Measurements from ENCODE around the gene PMIS2. TPM values are rescaled to one million over a fixed set of nuclear protein-coding genes. Genes with fewer than 3 reads are reported as not detected.
A peak's percentile ranks its signal among the peaks of the same experiment; 100 is the strongest.

Gene PMIS2
- total RNA-seq, 4 donors from 2014 or later, result not detected

- H3K4me3 ChIP-seq, result peak overlapping the region in 1 of 2 donors; percentile 82
- peaks cover 0 to 23% of the 10 kb centered on the region in 2 donors for H3K36me3 ChIP-seq
- no peaks in the 10 kb centered on the region for H3K27me3 ChIP-seq
- no peak overlapping the region for H3K27ac ChIP-seq
- ATAC-seq, result no peak
- H3K4me1 ChIP-seq, result peaks cover 0 to 44% (median 15%) of the 10 kb centered on the region in 3 donors
- H3K9me3 ChIP-seq, result no peaks in the 10 kb centered on the region
- WGBS, 2 donors (ENCODE audit: low coverage in 1 of 2), result 82% methylated on average over 1 of the region's 8 CpGs; no CpG with 5 or more reads in 1 of the 2 donors
- TF ChIP-seq POLR2A (IDR thresholded peaks at IDR 0.05) (no peak), EP300 (IDR thresholded peaks at IDR 0.05) (no peak), CTCF (IDR thresholded peaks at IDR 0.05) (no peak), POLR2AphosphoS5 (IDR thresholded peaks at IDR 0.05) (no peak)
Measured at GRCh38 chr19:35546532-35546931, 39.4 kb upstream of the PMIS2 start.

DNA sequence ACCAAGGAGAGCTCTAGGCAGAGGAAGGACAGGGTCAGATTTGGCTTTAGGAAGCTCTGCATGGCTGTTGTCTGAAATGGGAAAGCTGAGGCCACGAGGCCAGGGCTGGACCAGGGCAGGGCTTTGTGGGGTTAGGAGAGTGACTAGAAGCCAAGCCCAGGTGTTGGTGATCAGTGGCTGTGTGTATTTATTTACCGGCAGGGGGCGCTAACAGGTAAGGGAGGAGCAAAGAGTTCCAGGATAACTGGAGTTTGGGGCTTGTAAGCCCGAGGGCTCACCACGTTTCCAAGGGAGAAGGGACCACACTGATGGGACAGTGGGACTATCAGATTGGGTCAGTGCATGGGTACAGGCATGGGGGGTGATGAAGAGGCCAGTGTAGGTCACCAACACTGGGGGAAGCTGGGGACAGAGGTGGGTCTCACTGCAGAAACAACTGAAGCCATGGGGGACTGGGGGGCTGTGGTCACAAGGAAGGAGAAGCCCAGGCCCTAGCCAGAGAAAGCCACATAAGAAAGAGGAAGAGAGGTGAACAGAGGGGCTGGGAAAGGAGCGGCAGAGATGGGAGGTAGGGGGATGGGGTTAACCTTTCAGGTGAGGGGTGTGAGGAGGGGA, 36.7 kb upstream of the PMIS2 start:
- peak; percentile 12 for ATAC-seq
- H3K36me3 ChIP-seq, result peaks cover 0 to 15% of the 10 kb centered on the region in 2 donors
- no peaks in the 10 kb centered on the region for H3K9me3 ChIP-seq
- H3K27me3 ChIP-seq, result no peaks in the 10 kb centered on the region
- WGBS, 2 donors (ENCODE audit: low coverage in 1 of 2), result 21 to 23% methylated on average over 5 to 6 of the region's 6 CpGs
- no peak overlapping the region for H3K27ac ChIP-seq
- TF ChIP-seq EP300 (IDR thresholded peaks at IDR 0.05), result no peak
- TF ChIP-seq CTCF (IDR thresholded peaks at IDR 0.05), result peak in 3 of 4 experiments; percentile 61 to 81 (median 75)
- TF ChIP-seq POLR2AphosphoS5 (IDR thresholded peaks at IDR 0.05), result no peak
- TF ChIP-seq POLR2A (IDR thresholded peaks at IDR 0.05), result no peak
- peaks cover 0 to 42% (median 13%) of the 10 kb centered on the region in 3 donors for H3K4me1 ChIP-seq
- no peak overlapping the region for H3K4me3 ChIP-seq

GRCh38 chr19:35549879-35550523, 36.0 kb upstream of the PMIS2 start:
- TF ChIP-seq CTCF (IDR thresholded peaks at IDR 0.05) (no peak), POLR2A (IDR thresholded peaks at IDR 0.05) (no peak), POLR2AphosphoS5 (IDR thresholded peaks at IDR 0.05) (no peak), EP300 (IDR thresholded peaks at IDR 0.05) (no peak)
- peaks cover 0 to 15% of the 10 kb centered on the region in 2 donors for H3K36me3 ChIP-seq
- H3K4me3 ChIP-seq, result no peak overlapping the region
- ATAC-seq, result no peak
- 84% methylated on average over 7 of the region's 15 CpGs; no CpG with 5 or more reads in 1 of the 2 donors for WGBS, 2 donors (ENCODE audit: low coverage in 1 of 2)
- no peaks in the 10 kb centered on the region for H3K27me3 ChIP-seq
- no peak overlapping the region for H3K27ac ChIP-seq
- peaks cover 0 to 35% (median 8%) of the 10 kb centered on the region in 3 donors for H3K4me1 ChIP-seq
- H3K9me3 ChIP-seq, result no peaks in the 10 kb centered on the region

DNA sequence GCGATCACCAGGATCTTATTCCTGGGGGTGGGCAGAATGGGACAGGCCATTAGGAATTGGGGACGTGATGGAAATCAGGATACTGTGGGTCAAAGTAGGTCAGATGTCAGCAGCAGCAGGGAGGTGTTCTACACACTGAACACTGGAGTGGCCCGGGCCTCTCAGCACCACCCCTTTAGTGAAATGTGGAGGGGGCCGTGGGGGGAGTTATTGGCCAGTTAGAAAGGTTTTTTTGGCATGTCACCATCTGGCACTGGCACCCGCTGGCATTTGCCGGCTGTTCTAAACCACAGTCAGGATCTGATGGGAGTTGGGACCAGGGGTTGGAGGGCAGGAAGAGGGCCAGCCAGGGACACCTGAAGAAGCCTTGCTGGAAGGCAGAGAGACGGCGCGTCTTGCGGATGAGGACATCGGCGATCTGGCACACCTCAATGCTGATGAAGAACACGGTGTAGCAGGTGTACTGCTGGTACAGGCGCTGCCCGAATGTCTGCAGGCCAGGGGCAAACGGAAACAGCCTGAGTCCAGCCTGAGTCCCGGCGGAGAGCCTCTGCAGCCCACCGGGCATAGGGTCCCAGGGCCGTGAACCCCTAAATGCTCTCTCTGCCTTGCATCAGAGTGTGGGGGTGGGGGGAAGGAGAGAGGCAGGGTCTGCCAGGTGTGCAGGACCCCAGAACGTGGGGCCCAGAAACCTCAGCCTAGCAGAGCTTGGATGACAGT, 34.7 kb upstream of the PMIS2 start:
- no peak for ATAC-seq
- peaks cover 0 to 27% (median 5%) of the 10 kb centered on the region in 3 donors for H3K4me1 ChIP-seq
- WGBS, 2 donors (ENCODE audit: low coverage in 1 of 2), result 50 to 80% methylated on average over 2 to 3 of the region's 21 CpGs
- H3K9me3 ChIP-seq, result no peaks in the 10 kb centered on the region
- no peaks in the 10 kb centered on the region for H3K27me3 ChIP-seq
- no peak overlapping the region for H3K27ac ChIP-seq
- TF ChIP-seq POLR2AphosphoS5 (IDR thresholded peaks at IDR 0.05), result no peak
- no peak for TF ChIP-seq CTCF (IDR thresholded peaks at IDR 0.05)
- no peak for TF ChIP-seq POLR2A (IDR thresholded peaks at IDR 0.05)
- TF ChIP-seq EP300 (IDR thresholded peaks at IDR 0.05), result no peak
- H3K36me3 ChIP-seq, result peaks cover 0 to 15% of the 10 kb centered on the region in 2 donors
- H3K4me3 ChIP-seq, result no peak overlapping the region
